Activated CD8-positive, alpha-beta T cell treated with anti-CD3 and anti-CD28 coated beads for 36 hours (primary cell): Measurements from ENCODE around the gene SIRT1. TPM values are rescaled to one million over a fixed set of nuclear protein-coding genes. Genes with fewer than 3 reads are reported as not detected.

ENCODE experiments used
- ATAC-seq: fragments of 200-7000 bp; cut with Tn5 transposase; one replicate; pipeline ENCODE4 v1.10.0; 2021; ENCODE audit warnings: mild to moderate bottlenecking, moderate library complexity
- CTCF ChIA-PET: fragments of 350-600 bp; sonication (Branson Sonifier 250); formaldehyde crosslinking; loops from one replicate; lab custom pipeline; 2021; ENCODE audit warnings: antibody characterized with exemption; lab: Charles Lee
- POLR2A ChIA-PET: fragments of 350-600 bp; sonication (Branson Sonifier 250); formaldehyde crosslinking; loops from one replicate; lab custom pipeline; 2021; ENCODE audit warnings: antibody characterized with exemption; lab: Charles Lee
- DNase-seq: peaks from one replicate; pipeline ENCODE4 v3.0.0-alpha.2; 2020
- H3K27ac Mint-ChIP-seq: one replicate; pipeline ENCODE4 v1.8.0; 2021; ENCODE audit warnings: mild to moderate bottlenecking, mixed read lengths
- H3K27me3 Mint-ChIP-seq: one replicate; pipeline ENCODE4 v1.8.0; 2021; ENCODE audit warnings: mixed read lengths
- H3K36me3 Mint-ChIP-seq: one replicate; pipeline ENCODE4 v1.8.0; 2021; ENCODE audit warnings: low read depth, mixed read lengths
- H3K4me1 Mint-ChIP-seq: one replicate; pipeline ENCODE4 v1.8.0; 2021; ENCODE audit warnings: low read depth, mixed read lengths
- H3K4me3 Mint-ChIP-seq: one replicate; pipeline ENCODE4 v1.8.0; 2021; ENCODE audit warnings: mild to moderate bottlenecking, moderate library complexity, mixed read lengths
- H3K9me3 Mint-ChIP-seq: one replicate; pipeline ENCODE4 v1.8.0; 2021; ENCODE audit warnings: mixed read lengths
- intact Hi-C: fragments of 100-400 bp; cut with micrococcal nuclease; formaldehyde crosslinking; loops from one replicate; pipeline ENCODE4 v1.10.0; 2022
- total RNA-seq, 2 experiments: library from RNA; stranded (reverse); gene quantifications; one replicate each; pipeline ENCODE4 v1.2.3, GENCODE V29; 2021
- TF ChIP-seq, protein P1 (sequence below): fragments of 200-600 bp; IDR thresholded peaks from one replicate; pipeline ENCODE4 v1.8.0; 2022; ENCODE audit warnings: antibody characterized with exemption, mild to moderate bottlenecking

The SIRT1 gene
- total RNA-seq, 2 experiments from 2014 or later: 27.5 to 29.8 TPM

DNA sequence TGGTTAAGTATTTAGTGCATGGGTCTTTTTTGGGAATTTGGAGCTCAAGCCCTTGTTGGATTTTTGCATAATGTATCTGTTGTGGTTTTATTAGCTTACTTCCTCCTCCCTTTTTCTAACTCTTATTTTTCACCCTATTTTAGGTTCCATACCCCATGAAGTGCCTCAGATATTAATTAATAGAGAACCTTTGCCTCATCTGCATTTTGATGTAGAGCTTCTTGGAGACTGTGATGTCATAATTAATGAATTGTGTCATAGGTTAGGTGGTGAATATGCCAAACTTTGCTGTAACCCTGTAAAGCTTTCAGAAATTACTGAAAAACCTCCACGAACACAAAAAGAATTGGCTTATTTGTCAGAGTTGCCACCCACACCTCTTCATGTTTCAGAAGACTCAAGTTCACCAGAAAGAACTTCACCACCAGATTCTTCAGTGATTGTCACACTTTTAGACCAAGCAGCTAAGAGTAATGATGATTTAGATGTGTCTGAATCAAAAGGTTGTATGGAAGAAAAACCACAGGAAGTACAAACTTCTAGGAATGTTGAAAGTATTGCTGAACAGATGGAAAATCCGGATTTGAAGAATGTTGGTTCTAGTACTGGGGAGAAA is 28.0 kb downstream of the SIRT1 start:
- H3K9me3 Mint-ChIP-seq: no peaks in the 10 kb centered on the region
- intact Hi-C loops: no loop called here
- no peak overlapping the region for H3K4me3 Mint-ChIP-seq
- peak overlapping the region; percentile 77 for H3K27ac Mint-ChIP-seq
- peaks cover 29% of the 10 kb centered on the region for H3K4me1 Mint-ChIP-seq
- POLR2A ChIA-PET: interaction anchor here (1.3 to 1.4 kb wide), 2 partner anchors 9 to 12 kb away, joined by 3 to 4 read pairs; no protein-coding TSS in a partner anchor
- DNase-seq (no peak), ATAC-seq (no peak)
- TF ChIP-seq, protein P1, sequence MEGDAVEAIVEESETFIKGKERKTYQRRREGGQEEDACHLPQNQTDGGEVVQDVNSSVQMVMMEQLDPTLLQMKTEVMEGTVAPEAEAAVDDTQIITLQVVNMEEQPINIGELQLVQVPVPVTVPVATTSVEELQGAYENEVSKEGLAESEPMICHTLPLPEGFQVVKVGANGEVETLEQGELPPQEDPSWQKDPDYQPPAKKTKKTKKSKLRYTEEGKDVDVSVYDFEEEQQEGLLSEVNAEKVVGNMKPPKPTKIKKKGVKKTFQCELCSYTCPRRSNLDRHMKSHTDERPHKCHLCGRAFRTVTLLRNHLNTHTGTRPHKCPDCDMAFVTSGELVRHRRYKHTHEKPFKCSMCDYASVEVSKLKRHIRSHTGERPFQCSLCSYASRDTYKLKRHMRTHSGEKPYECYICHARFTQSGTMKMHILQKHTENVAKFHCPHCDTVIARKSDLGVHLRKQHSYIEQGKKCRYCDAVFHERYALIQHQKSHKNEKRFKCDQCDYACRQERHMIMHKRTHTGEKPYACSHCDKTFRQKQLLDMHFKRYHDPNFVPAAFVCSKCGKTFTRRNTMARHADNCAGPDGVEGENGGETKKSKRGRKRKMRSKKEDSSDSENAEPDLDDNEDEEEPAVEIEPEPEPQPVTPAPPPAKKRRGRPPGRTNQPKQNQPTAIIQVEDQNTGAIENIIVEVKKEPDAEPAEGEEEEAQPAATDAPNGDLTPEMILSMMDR: no peak
- peaks cover 63% of the 10 kb centered on the region for H3K36me3 Mint-ChIP-seq
- no peaks in the 10 kb centered on the region for H3K27me3 Mint-ChIP-seq
- CTCF ChIA-PET: interaction anchor here (0.9 to 1.7 kb wide), 5 partner anchors 8 to 124 kb away, joined by 3 to 10 read pairs (median 6); partner anchors contain the start of gene SIRT1

DNA sequence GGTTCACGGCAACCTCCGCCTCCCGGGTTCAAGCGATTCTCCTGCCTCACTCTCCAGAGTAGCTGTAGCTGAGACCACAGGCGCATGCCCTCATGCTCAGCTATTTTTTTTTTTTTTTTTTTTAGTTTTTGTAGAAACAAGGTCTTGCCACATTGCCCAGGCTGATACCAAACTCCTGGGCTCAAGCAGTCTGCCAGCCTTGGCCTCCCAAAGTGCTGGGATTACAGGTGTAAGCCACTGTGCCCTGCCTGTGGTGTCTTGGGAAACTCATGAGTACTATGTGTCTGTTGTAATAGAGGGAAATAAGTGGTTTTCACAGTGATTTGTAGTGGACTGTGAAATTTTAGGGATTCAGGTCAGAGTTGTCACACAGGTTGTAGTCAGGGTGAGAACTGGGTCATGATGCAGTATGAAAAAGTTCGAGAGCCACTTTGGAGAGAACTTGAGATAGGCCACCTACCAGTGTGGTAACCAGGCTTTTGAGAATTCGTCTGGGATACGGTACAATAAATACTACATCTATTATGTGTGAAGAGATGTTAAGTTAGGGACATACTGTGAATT is 30.4 kb downstream of the SIRT1 start:
- intact Hi-C loops: no loop called here
- Mint-ChIP-seq H3K4me3 (no peak overlapping the region), H3K36me3 (peaks cover 56% of the 10 kb centered on the region), H3K27me3 (no peaks in the 10 kb centered on the region), H3K9me3 (no peaks in the 10 kb centered on the region), H3K27ac (peak overlapping the region; percentile 56), H3K4me1 (peaks cover 26% of the 10 kb centered on the region)
- DNase-seq: no peak
- POLR2A ChIA-PET: no interaction called here
- CTCF ChIA-PET: interaction anchor here (0.7 kb wide), 1 partner anchor 127 kb away, joined by 3 read pairs; no protein-coding TSS in a partner anchor
- TF ChIP-seq, protein P1: no peak
- no peak for ATAC-seq

DNA sequence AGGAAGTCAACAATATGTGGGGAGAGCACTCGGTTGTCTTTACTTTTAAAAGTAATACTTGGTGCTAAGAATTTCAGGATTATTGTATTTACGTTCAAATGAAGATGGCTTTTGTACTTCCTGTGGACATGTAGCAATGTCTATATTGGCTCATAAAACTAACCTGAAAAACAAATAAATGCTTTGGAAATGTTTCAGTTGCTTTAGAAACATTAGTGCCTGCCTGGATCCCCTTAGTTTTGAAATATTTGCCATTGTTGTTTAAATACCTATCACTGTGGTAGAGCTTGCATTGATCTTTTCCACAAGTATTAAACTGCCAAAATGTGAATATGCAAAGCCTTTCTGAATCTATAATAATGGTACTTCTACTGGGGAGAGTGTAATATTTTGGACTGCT is 32.7 kb downstream of the SIRT1 start:
- CTCF ChIA-PET: interaction anchor here (0.8 to 1.4 kb wide), 3 partner anchors 25 to 129 kb away, joined by 3 to 4 read pairs (median 3); no protein-coding TSS in a partner anchor
- intact Hi-C loops: no loop called here
- ATAC-seq: no peak

DNA sequence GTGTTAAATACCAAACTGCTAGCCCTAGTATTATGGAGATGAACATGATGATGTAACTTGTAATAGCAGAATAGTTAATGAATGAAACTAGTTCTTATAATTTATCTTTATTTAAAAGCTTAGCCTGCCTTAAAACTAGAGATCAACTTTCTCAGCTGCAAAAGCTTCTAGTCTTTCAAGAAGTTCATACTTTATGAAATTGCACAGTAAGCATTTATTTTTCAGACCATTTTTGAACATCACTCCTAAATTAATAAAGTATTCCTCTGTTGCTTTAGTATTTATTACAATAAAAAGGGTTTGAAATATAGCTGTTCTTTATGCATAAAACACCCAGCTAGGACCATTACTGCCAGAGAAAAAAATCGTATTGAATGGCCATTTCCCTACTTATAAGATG is 33.2 kb downstream of the SIRT1 start:
- H3K27me3 Mint-ChIP-seq: no peaks in the 10 kb centered on the region
- H3K36me3 Mint-ChIP-seq: peaks cover 44% of the 10 kb centered on the region
- ATAC-seq (no peak), DNase-seq (no peak)
- H3K27ac Mint-ChIP-seq: no peak overlapping the region
- H3K9me3 Mint-ChIP-seq: no peaks in the 10 kb centered on the region
- ChIA-PET POLR2A (no interaction called here), CTCF (interaction anchor here (0.7 to 1.4 kb wide), 3 partner anchors 26 to 137 kb away, joined by 3 to 4 read pairs (median 3); no protein-coding TSS in a partner anchor)
- peaks cover 17% of the 10 kb centered on the region for H3K4me1 Mint-ChIP-seq
- intact Hi-C loops: no loop called here
- no peak overlapping the region for H3K4me3 Mint-ChIP-seq
- TF ChIP-seq, protein P1: no peak

More for the DNA sequence above, 32.7 kb downstream of the SIRT1 start:
- TF ChIP-seq, protein P1: no peak
- H3K27ac Mint-ChIP-seq: peak overlapping the region; percentile 17
- H3K27me3 Mint-ChIP-seq: no peaks in the 10 kb centered on the region
- POLR2A ChIA-PET: no interaction called here
- peaks cover 49% of the 10 kb centered on the region for H3K36me3 Mint-ChIP-seq
- H3K4me3 Mint-ChIP-seq: no peak overlapping the region
- peaks cover 22% of the 10 kb centered on the region for H3K4me1 Mint-ChIP-seq
- H3K9me3 Mint-ChIP-seq: no peaks in the 10 kb centered on the region
- DNase-seq: no peak

DNA sequence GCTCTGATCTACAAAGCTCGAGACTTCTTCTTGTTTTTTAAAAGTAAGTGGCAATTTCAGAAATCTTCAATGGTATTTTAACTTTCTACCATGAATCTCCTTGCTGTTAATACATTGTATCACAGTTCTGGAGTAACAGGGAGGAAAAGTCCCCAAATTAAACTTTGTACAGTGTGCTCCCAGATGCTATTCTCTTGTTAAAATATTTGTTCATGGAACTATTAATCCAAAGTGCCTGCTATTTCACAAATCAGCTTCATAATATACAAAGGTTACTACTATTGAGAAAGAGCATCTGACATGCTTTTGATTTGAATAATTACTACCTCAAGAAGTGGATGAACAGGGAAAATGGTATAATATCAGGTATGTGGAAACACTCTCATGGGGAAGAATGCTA is 36.6 kb downstream of the SIRT1 start:
- ChIA-PET POLR2A (interaction anchor here (0.7 to 1.4 kb wide), 3 partner anchors 9 to 1202 kb away, joined by 3 to 5 read pairs (median 4); no protein-coding TSS in a partner anchor), CTCF (interaction anchor here (1.2 to 1.6 kb wide), 2 partner anchors 9 to 66 kb away, joined by 3 to 6 read pairs; no protein-coding TSS in a partner anchor)
- peak overlapping the region; percentile 34 for H3K27ac Mint-ChIP-seq
- TF ChIP-seq, protein P1: no peak
- DNase-seq (no peak), ATAC-seq (no peak)
- H3K27me3 Mint-ChIP-seq: no peaks in the 10 kb centered on the region
- H3K4me3 Mint-ChIP-seq: no peak overlapping the region
- H3K9me3 Mint-ChIP-seq: no peaks in the 10 kb centered on the region
- intact Hi-C loops: no loop called here
- H3K4me1 Mint-ChIP-seq: peaks cover 9% of the 10 kb centered on the region
- H3K36me3 Mint-ChIP-seq: peaks cover 35% of the 10 kb centered on the region
